Gastrocnemius medialis (tissue), 4 donors: Measurements from ENCODE around the gene OGFR. TPM values are rescaled to one million over a fixed set of nuclear protein-coding genes. Genes with fewer than 3 reads are reported as not detected.

Source experiments
- ATAC-seq, 2 donors: fragments of 150-250 bp; one replicate each; pipeline ENCODE4 v1.9.1; 2016
- DNase-seq, 2 donors: peaks; one replicate each; pipeline ENCODE4 v3.0.0-alpha.2; 2019
- H3K27ac ChIP-seq, 4 donors: fragments of 200-600 bp; sonication (generic); 1 replicate in 1 of 4; 2 replicates in 3 of 4; pipeline ENCODE4 v1.5.1; 2016 to 2018; ENCODE audit warnings: mild to moderate bottlenecking in 2 of 4, moderate library complexity in 1 of 4
- H3K27me3 ChIP-seq, 3 donors: fragments of 200-600 bp; sonication (generic) in 2 of 3; 1 replicate in 1 of 3; 2 replicates in 2 of 3; pipeline versions ENCODE4 v1.5.1 to v1.6.0; 2016 to 2019; ENCODE audit warnings: mild to moderate bottlenecking in 1 of 3, moderate library complexity in 1 of 3
- H3K36me3 ChIP-seq, 2 donors: fragments of 200-600 bp; sonication (generic) in 1 of 2; one replicate each; pipeline ENCODE4 v1.5.1; 2017 to 2018
- H3K4me1 ChIP-seq, 2 donors: fragments of 200-600 bp; sonication (generic) in 1 of 2; one replicate each; pipeline ENCODE4 v1.5.1; 2016 to 2017; ENCODE audit warnings: mild to moderate bottlenecking in 2 of 2
- H3K4me3 ChIP-seq, 4 donors: fragments of 200-600 bp; sonication (generic) in 3 of 4; 1 replicate in 1 of 4; 2 replicates in 3 of 4; pipeline ENCODE4 v1.5.1; 2016 to 2019; ENCODE audit warnings: mild to moderate bottlenecking in 2 of 4
- H3K9me3 ChIP-seq, 3 donors: fragments of 200-600 bp; sonication (generic) in 2 of 3; 1 replicate in 1 of 3; 2 replicates in 2 of 3; pipeline ENCODE4 v1.5.1; 2016 to 2019
- CTCF ChIP-seq, 5 experiments: fragments of 450-650 bp in 3 of 5; fragments of 200-600 bp in 2 of 5; sonication (generic) in 2 of 5; IDR thresholded peaks in 4 of 5; conservative IDR thresholded peaks in 1 of 5; 1 replicate in 4 of 5; 2 replicates in 1 of 5; pipeline ENCODE4 v1.5.1; 2016 to 2019; ENCODE audit warnings: antibody characterized with exemption in 5 of 5, mild to moderate bottlenecking in 3 of 5, moderate library complexity in 3 of 5
- POLR2A ChIP-seq, 2 donors: fragments of 450-650 bp; IDR thresholded peaks; one replicate each; pipeline ENCODE4 v1.6.1; 2017; ENCODE audit warnings: antibody characterized with exemption in 2 of 2, mild to moderate bottlenecking in 2 of 2, moderate library complexity in 2 of 2
- in situ Hi-C, 4 donors: fragments of 200-750 bp; cut with MboI; loops; one replicate each; pipeline versions ENCODE4 v1.15.0 to v1.8.0; 2017; ENCODE audit warnings: low sequenced_read_pairs in 4 of 4
- intact Hi-C: fragments of 100-400 bp; cut with DNase I; formaldehyde crosslinking; loops from one replicate; pipeline ENCODE4 v1.15.1; 2023; ENCODE audit warnings: low total_unique reads
- total RNA-seq, 4 donors: library from RNA; depleted of rRNA; stranded (reverse); fragments of >200 nt; gene quantifications; one replicate each; pipeline versions ENCODE4 v1.1.0 to v1.2.3, GENCODE V29; 2016

OGFR gene
- total RNA-seq, 4 donors from 2014 or later: 21.9 to 52.1 (median 40.5) TPM

- Histone ChIP-seq H3K27ac (no peak overlapping the region), H3K4me3 (no peak overlapping the region), H3K4me1 (peaks cover 0 to 7% of the 10 kb centered on the region in 2 donors), H3K9me3 (no peaks in the 10 kb centered on the region), H3K36me3 (no peaks in the 10 kb centered on the region), H3K27me3 (peaks cover 0 to 6% (median 4%) of the 10 kb centered on the region in 3 donors)
- ATAC-seq: no peak
- intact Hi-C loops: no loop called here
- in situ Hi-C loops: no loop called here
- DNase-seq: no peak
- TF ChIP-seq CTCF (IDR thresholded peaks at IDR 0.05 in 4 of 5, conservative IDR thresholded peaks at IDR 0.05 in 1 of 5) (no peak), POLR2A (IDR thresholded peaks at IDR 0.05) (no peak)
Observed at GRCh38 chr20:62826646-62827310, 22.1 kb downstream of the OGFR start.

DNA sequence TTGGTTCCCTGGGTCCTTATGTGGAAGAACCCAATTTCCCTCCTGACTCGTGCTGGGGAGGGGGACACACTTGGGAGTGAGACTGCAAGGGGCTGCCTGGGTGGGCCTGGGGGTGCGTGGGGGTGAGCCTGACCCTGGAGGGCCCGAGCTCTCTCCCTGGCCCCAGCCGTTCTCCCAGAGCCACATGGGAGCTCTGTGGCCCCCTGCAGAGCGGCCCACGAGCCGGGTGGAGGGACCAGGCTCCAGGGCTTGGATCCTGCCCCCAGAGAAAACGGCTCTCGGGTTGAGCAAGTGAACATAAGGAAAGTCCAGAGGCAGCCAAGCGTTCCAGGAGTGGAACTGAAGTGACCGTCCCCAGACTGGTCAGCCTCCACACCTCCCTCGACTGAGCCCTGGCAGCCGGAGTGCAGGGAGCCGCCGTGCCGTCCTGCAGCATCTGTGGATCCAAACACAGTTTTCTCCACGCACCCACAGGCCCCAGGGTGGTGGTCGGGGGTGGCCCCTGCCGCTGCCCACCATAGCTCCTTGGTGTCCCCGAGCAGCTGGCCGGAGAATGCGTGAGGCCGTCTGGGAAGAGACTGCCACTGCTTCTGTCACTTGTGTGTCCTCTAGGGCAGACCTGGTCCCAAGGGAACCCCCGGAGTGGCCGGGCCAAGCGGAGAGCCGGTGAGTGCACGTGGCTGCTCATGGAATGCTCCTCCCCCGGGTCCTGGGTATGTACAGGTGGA is 22.8 kb downstream of the OGFR start:
- Histone ChIP-seq H3K27ac (no peak overlapping the region), H3K27me3 (peaks cover 0 to 6% (median 4%) of the 10 kb centered on the region in 3 donors), H3K36me3 (no peaks in the 10 kb centered on the region), H3K4me3 (no peak overlapping the region), H3K9me3 (no peaks in the 10 kb centered on the region), H3K4me1 (peaks cover 0 to 7% of the 10 kb centered on the region in 2 donors)
- intact Hi-C loops (no loop called here), in situ Hi-C loops (no loop called here)
- DNase-seq (no peak), ATAC-seq (no peak)
- TF ChIP-seq CTCF (IDR thresholded peaks at IDR 0.05 in 4 of 5, conservative IDR thresholded peaks at IDR 0.05 in 1 of 5) (no peak), POLR2A (IDR thresholded peaks at IDR 0.05) (no peak)

DNA sequence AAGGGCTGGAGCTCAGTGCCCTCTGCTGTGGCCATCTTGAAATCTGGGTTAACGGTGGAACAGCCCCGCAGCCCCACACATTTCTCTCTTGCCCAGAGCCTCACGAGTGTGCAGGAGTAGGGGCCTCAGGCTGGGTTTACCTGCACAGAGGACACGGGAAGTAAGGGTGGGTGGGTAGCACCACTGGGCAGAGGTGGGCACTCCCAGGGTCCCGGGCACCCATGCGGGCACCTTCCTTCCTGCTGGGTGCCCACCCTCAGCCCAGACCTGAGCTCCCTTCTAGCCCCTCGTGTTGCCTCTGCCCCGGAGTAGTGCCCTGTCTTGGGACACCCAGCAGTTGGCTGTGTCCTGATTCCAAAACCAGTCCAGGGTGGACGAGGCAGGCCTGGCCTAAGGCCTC is 23.4 kb downstream of the OGFR start:
- no peak for TF ChIP-seq POLR2A (IDR thresholded peaks at IDR 0.05)
- no peak for TF ChIP-seq CTCF (IDR thresholded peaks at IDR 0.05 in 4 of 5, conservative IDR thresholded peaks at IDR 0.05 in 1 of 5)
- Histone ChIP-seq H3K27ac (no peak overlapping the region), H3K4me3 (no peak overlapping the region), H3K36me3 (no peaks in the 10 kb centered on the region), H3K27me3 (peaks cover 0 to 10% (median 8%) of the 10 kb centered on the region in 3 donors), H3K9me3 (no peaks in the 10 kb centered on the region), H3K4me1 (peaks cover 0 to 7% of the 10 kb centered on the region in 2 donors)
- DNase-seq: no peak
- intact Hi-C loops: no loop called here
- ATAC-seq: no peak
- in situ Hi-C loops: no loop called here

DNA sequence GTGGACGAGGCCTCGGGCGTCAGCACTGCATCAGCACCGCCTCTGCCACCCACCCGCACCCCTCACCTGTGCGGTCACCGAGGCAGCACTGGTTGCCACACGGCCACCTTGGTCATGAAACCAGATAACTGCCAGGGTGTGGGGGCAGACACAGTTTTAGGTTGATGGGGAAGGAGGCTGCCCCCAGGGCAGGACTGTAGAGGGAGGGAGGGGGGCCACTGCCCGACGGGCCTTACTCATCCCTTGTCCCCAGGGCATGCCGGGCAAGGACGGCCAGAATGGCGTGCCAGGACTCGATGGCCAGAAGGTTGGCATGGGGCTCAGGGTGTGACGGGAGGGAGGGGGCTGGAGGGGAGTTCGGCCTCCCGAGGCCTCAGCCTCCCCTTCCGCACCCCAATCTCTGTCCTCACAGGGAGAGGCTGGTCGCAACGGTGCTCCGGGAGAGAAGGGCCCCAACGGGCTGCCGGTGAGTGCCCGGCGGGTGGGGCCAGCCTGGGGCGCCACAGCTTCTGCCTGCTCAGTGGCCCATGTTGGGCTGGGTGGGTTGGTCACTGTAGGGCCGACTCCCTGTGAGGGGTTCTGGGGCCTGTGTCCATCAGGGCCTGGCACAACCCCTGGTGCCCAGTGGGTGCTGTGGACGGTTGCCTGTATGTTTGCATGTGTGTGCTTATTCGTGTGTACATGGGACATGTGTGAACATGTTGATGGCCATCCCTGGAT is 24.0 kb downstream of the OGFR start:
- Histone ChIP-seq H3K9me3 (no peaks in the 10 kb centered on the region), H3K4me1 (peaks cover 0 to 7% of the 10 kb centered on the region in 2 donors), H3K36me3 (no peaks in the 10 kb centered on the region), H3K27ac (no peak overlapping the region), H3K27me3 (peaks cover 0 to 14% (median 10%) of the 10 kb centered on the region in 3 donors), H3K4me3 (no peak overlapping the region)
- in situ Hi-C loops: no loop called here
- intact Hi-C loops: no loop called here
- DNase-seq: no peak
- TF ChIP-seq POLR2A (IDR thresholded peaks at IDR 0.05): no peak
- no peak for ATAC-seq
